Brain microvascular endothelial cell (primary cell): ENCODE results near the gene RAC2.

Source experiments
- DNase-seq: peaks from one replicate; pipeline ENCODE4 v3.0.0-alpha.2; 2020
- H3K27ac ChIP-seq: fragments of 250-450 bp; sonication (Bioruptor Pico); 2 replicates; pipeline ENCODE4 v1.5.1; 2020; ENCODE audit warnings: mild to moderate bottlenecking, moderate library complexity
- H3K27me3 ChIP-seq: fragments of 250-450 bp; sonication (Bioruptor Pico); replicated peaks from 2 replicates; pipeline ENCODE4 v1.5.1; 2020; ENCODE audit warnings: mild to moderate bottlenecking
- H3K36me3 ChIP-seq: fragments of 250-450 bp; sonication (Bioruptor Pico); replicated peaks from 2 replicates; pipeline ENCODE4 v1.5.1; 2020; ENCODE audit warnings: mild to moderate bottlenecking
- H3K4me3 ChIP-seq: 2 replicates; pipeline ENCODE4 v1.5.1; 2011; ENCODE audit warnings: low read depth, mild to moderate bottlenecking, control low read depth, low read length, moderate library complexity
- in situ Hi-C: cut with HindIII; loops from 2 replicates; pipeline ENCODE4 v1.10.0; 2017; ENCODE audit warnings: low sequenced_read_pairs, low pct_ligation_motif_present
- TF ChIP-seq, protein P1 (sequence below): IDR thresholded peaks from 2 replicates; pipeline ENCODE4 v1.5.1; 2011; ENCODE audit warnings: low read depth, mild to moderate bottlenecking, moderate library complexity, low read length, control low read depth, inconsistent platforms; ENCODE audit errors: missing control alignments

Gene RAC2

GRCh38 chr22:37244114-37244921 is at the start of gene RAC2:
Gene RAC2, minus strand, starts transcription at chr22:37244269. Its CDS starts 121 bp downstream, at chr22:37244148.
- H3K27me3 ChIP-seq, result no peaks in the 10 kb centered on the region
- TF ChIP-seq, protein P1, sequence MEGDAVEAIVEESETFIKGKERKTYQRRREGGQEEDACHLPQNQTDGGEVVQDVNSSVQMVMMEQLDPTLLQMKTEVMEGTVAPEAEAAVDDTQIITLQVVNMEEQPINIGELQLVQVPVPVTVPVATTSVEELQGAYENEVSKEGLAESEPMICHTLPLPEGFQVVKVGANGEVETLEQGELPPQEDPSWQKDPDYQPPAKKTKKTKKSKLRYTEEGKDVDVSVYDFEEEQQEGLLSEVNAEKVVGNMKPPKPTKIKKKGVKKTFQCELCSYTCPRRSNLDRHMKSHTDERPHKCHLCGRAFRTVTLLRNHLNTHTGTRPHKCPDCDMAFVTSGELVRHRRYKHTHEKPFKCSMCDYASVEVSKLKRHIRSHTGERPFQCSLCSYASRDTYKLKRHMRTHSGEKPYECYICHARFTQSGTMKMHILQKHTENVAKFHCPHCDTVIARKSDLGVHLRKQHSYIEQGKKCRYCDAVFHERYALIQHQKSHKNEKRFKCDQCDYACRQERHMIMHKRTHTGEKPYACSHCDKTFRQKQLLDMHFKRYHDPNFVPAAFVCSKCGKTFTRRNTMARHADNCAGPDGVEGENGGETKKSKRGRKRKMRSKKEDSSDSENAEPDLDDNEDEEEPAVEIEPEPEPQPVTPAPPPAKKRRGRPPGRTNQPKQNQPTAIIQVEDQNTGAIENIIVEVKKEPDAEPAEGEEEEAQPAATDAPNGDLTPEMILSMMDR, result no peak

DNA sequence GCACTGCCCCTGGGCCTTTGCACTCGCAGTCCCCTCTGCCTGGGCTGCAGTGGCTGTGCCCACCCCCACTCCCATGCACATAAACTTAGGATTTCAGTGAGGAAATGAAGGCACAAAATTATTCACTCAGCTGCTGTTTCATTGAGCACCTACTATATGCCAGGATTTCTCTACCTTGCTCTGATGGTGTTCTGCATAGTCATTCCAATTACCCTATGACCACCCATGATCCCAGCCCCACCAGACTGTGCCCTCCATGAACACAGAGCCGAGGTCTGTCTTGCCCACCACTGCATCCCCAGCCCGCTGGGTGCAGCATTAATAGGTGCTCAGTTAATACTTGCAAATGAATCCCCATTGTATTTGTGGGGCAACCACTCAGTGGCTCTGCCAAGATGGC is 49.1 kb upstream of the RAC2 start:
- TF ChIP-seq, protein P1, result no peak
- Histone ChIP-seq H3K4me3 (no peak overlapping the region), H3K36me3 (no peaks in the 10 kb centered on the region), H3K27ac (no peak overlapping the region), H3K27me3 (no peaks in the 10 kb centered on the region)
- no peak for DNase-seq
- in situ Hi-C loops, result no loop called here

More at GRCh38 chr22:37244114-37244921, at the start of gene RAC2:
- in situ Hi-C loops, result no loop called here
- no peak within 1 kb of the TSS for H3K27ac ChIP-seq
- peak within 1 kb of the TSS; percentile 59 for H3K4me3 ChIP-seq
- DNase-seq, result peak; percentile 36
- H3K36me3 ChIP-seq, result peaks cover 2% of the 10 kb centered on the region

- DNase-seq, result no peak
- no peaks in the 10 kb centered on the region for H3K36me3 ChIP-seq
These were observed 48.6 kb upstream of the RAC2 start for GRCh38 chr22:37292641-37293040.

DNA sequence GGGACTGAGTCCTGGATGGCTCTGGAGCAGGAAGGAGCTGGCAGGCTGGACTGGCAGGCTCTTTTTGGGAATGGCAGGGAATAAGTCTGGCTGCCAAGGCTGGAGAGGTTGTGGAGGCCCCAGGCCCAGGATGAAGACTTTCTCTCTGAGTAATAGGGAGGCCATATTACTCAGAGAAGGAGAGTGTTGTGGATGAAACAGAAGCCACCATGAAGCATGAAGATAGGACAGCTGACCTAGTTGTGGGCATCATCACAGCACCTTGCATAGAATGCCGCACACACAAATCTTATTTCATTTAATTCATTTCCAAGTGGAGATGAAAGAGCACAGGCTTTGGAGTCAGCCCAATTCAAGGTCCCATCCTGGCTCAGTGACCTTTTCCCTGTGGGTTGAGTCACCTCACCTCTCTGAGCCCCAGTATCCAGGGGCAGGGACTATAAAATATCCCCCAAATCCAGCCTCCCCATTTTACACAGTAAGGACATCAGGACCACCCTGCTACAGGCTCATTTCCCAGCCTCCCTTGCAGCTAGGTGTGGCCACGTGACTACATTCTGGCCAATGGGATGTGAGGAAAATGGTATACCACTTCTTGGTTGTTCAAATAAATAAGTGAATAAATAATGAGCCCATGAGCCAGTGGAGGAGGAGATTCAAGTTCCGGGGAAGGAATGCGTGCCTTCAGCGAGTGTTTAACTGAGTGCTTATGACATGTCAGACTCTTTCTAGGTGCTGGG is 47.7 kb upstream of the RAC2 start:
- in situ Hi-C loops, result no loop called here
- Histone ChIP-seq H3K4me3 (no peak overlapping the region), H3K27me3 (no peaks in the 10 kb centered on the region), H3K27ac (no peak overlapping the region), H3K36me3 (no peaks in the 10 kb centered on the region)
- TF ChIP-seq, protein P1, result no peak
- DNase-seq, result no peak

More at GRCh38 chr22:37292641-37293040, 48.6 kb upstream of the RAC2 start:
- Histone ChIP-seq H3K27ac (no peak overlapping the region), H3K27me3 (no peaks in the 10 kb centered on the region), H3K4me3 (no peak overlapping the region)
- in situ Hi-C loops, result no loop called here
- TF ChIP-seq, protein P1, result no peak

DNA sequence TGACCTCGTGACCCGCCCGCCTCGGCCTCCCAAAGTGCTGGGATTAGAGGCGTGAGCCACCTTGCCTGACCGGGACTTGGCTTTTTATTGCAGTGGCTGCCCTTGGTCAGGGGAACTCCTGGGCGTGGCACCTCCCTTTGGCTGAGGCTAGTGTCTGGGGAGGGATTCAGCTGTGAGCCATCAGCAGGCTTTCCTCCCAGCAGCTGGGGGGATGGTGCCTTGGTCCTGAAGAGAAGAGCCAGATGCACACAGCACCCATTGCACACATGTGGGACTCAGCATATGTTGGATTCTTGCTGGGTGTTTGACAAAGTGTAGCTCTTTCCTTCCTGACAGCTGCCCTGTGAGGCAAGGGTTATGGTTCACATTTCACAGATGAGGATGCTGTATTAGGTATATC is 46.7 kb upstream of the RAC2 start:
- Histone ChIP-seq H3K4me3 (no peak overlapping the region), H3K27ac (no peak overlapping the region), H3K36me3 (no peaks in the 10 kb centered on the region), H3K27me3 (no peaks in the 10 kb centered on the region)
- TF ChIP-seq, protein P1, result no peak
- DNase-seq, result no peak
- in situ Hi-C loops, result no loop called here
